Hypothalamus (tissue), 51 donors: Measurements from ENCODE around the gene TRIM16.
A peak's percentile ranks its signal among the peaks of the same experiment; 100 is the strongest.
"Not testable (repeated sequence)": the region's sequence is repeated elsewhere in the genome, so short reads cannot be mapped to it uniquely, and the experiment has no call there.

Experiments
- DNase-seq, 51 donors: peaks; one replicate each; lab custom pipeline; 2025; lab: John Stamatoyannopoulos, UW

Gene TRIM16

GRCh38 chr17:15683824-15684478 lies at the start of gene TRIM16:
Gene TRIM16 (minus strand): TSS chr17:15684311. CDS start chr17:15651609, 32,702 bp downstream.
- peak; percentile 13 to 89 (median 67) for DNase-seq

GRCh38 chr17:15733174-15733789 lies 49.2 kb upstream of the TRIM16 start:
- not testable (repeated sequence) for DNase-seq

GRCh38 chr17:15731900-15732299 lies 47.8 kb upstream of the TRIM16 start, which contains the start of gene TBC1D26:
Gene TBC1D26 (plus strand): TSS chr17:15732283. CDS start chr17:15735349, 3,066 bp downstream.
- not testable (repeated sequence) for DNase-seq

- not testable (repeated sequence) for DNase-seq
These were observed 46.4 kb upstream of the TRIM16 start for GRCh38 chr17:15730535-15730934.

- not testable (repeated sequence) for DNase-seq
These were observed 32.8 kb upstream of the TRIM16 start for GRCh38 chr17:15716601-15717563.

- not testable (repeated sequence) for DNase-seq
These were observed 24.8 kb upstream of the TRIM16 start for GRCh38 chr17:15708879-15709278.

GRCh38 chr17:15704813-15705212 lies 20.7 kb upstream of the TRIM16 start:
- not testable (repeated sequence) for DNase-seq

GRCh38 chr17:15704239-15704638 lies 20.1 kb upstream of the TRIM16 start:
- not testable (repeated sequence) for DNase-seq

- not testable (repeated sequence) for DNase-seq
These were observed 15.8 kb upstream of the TRIM16 start for GRCh38 chr17:15699937-15700336.

GRCh38 chr17:15699413-15699924 lies 15.4 kb upstream of the TRIM16 start, which contains the start of gene ZNF286A:
Gene ZNF286A (plus strand): TSS chr17:15699752. CDS start chr17:15700330, 578 bp downstream.
- DNase-seq = peak; percentile 77 to 100 (median 97)

- DNase-seq = not testable (repeated sequence)
These were observed 14.9 kb upstream of the TRIM16 start for GRCh38 chr17:15698967-15699366.

GRCh38 chr17:15687494-15687893 lies 3.4 kb upstream of the TRIM16 start:
- DNase-seq = not testable (repeated sequence)

GRCh38 chr17:15683135-15683534 lies 976 bp downstream of the TRIM16 start:
- DNase-seq = not testable (repeated sequence)

GRCh38 chr17:15675991-15676390 lies 8.1 kb downstream of the TRIM16 start:
- not testable (repeated sequence) for DNase-seq

GRCh38 chr17:15674640-15675039 lies 9.5 kb downstream of the TRIM16 start:
- not testable (repeated sequence) for DNase-seq

GRCh38 chr17:15669526-15669925 lies 14.6 kb downstream of the TRIM16 start:
- not testable (repeated sequence) for DNase-seq

- DNase-seq = no peak
These were observed 20.4 kb downstream of the TRIM16 start for GRCh38 chr17:15663691-15664090.

- no peak for DNase-seq
These were observed 20.9 kb downstream of the TRIM16 start for GRCh38 chr17:15663176-15663575.

- DNase-seq = no peak
These were observed 21.4 kb downstream of the TRIM16 start for GRCh38 chr17:15662681-15663080.

- no peak for DNase-seq
These were observed 24.0 kb downstream of the TRIM16 start for GRCh38 chr17:15660077-15660476.
